Fibroblast of lung (primary cell): ENCODE results near the gene PPP1R11. TPM values are rescaled to one million over a fixed set of nuclear protein-coding genes. Genes with fewer than 3 reads are reported as not detected.
"Not testable (repeated sequence)": the region's sequence is repeated elsewhere in the genome, so short reads cannot be mapped to it uniquely, and the experiment has no call there.

Source experiments
- DNase-seq, 2 donors: peaks; one replicate each; pipeline versions ENCODE4 v3.0.0 to v3.0.0-alpha.2; 2010; ENCODE audit warnings: low read depth in 2 of 2
- H2AFZ ChIP-seq: 2 replicates; pipeline ENCODE4 v1.5.1; 2012; ENCODE audit warnings: low read length, control low read depth, inconsistent platforms
- H3K27ac ChIP-seq: 2 replicates; pipeline ENCODE4 v1.5.1; 2011; ENCODE audit warnings: low read length, control low read depth; ENCODE audit not compliant: insufficient read depth
- H3K27me3 ChIP-seq: 2 replicates; pipeline ENCODE4 v1.5.1; 2011; ENCODE audit warnings: mild to moderate bottlenecking, low read length; ENCODE audit not compliant: control insufficient read depth, insufficient read depth
- H3K36me3 ChIP-seq: 2 replicates; pipeline ENCODE4 v1.5.1; 2011; ENCODE audit warnings: low read length; ENCODE audit not compliant: control insufficient read depth, insufficient read depth
- H3K4me1 ChIP-seq: 2 replicates; pipeline ENCODE4 v1.5.1; 2011; ENCODE audit warnings: low read length; ENCODE audit not compliant: control insufficient read depth, insufficient read depth; ENCODE audit errors: extremely low read depth
- H3K4me2 ChIP-seq: 2 replicates; pipeline ENCODE4 v1.5.1; 2011; ENCODE audit warnings: low read length, control low read depth; ENCODE audit not compliant: insufficient read depth; ENCODE audit errors: extremely low read depth
- H3K4me3 ChIP-seq, 4 experiments: fragments of 200-600 bp in 1 of 4; sonication (generic) in 1 of 4; replicated peaks in 1 of 4; 2 replicates each; pipeline ENCODE4 v1.5.1; 2011 to 2016; ENCODE audit warnings: low read length in 4 of 4, low read depth in 3 of 4, mild to moderate bottlenecking in 3 of 4, control low read depth in 2 of 4, inconsistent platforms in 1 of 4, mixed read lengths in 1 of 4; ENCODE audit not compliant: insufficient read depth in 1 of 4; ENCODE audit errors: control extremely low read depth in 1 of 4
- H3K79me2 ChIP-seq: 2 replicates; pipeline ENCODE4 v1.5.1; 2012; ENCODE audit warnings: mild to moderate bottlenecking, low read length, inconsistent platforms; ENCODE audit not compliant: control insufficient read depth, insufficient read depth
- H3K9ac ChIP-seq: 2 replicates; pipeline ENCODE4 v1.5.1; 2011; ENCODE audit warnings: mild to moderate bottlenecking, low read length, control low read depth; ENCODE audit not compliant: insufficient read depth
- H3K9me3 ChIP-seq: 2 replicates; pipeline ENCODE4 v1.5.1; 2012; ENCODE audit warnings: low read depth, low read length; ENCODE audit not compliant: control insufficient read depth, insufficient read depth
- H4K20me1 ChIP-seq: 2 replicates; pipeline ENCODE4 v1.5.1; 2011; ENCODE audit warnings: low read length; ENCODE audit not compliant: control insufficient read depth, insufficient read depth; ENCODE audit errors: extremely low read depth
- CTCF ChIP-seq, 2 donors: IDR thresholded peaks in 1 of 2; conservative IDR thresholded peaks in 1 of 2; 1 replicate in 1 of 2; 2 replicates in 1 of 2; pipeline ENCODE4 v1.5.1; 2011 to 2012; ENCODE audit warnings: low read length in 2 of 2, control low read depth in 1 of 2, inconsistent platforms in 1 of 2, low read depth in 1 of 2, mild to moderate bottlenecking in 1 of 2
- EZH2 ChIP-seq: IDR thresholded peaks from 2 replicates; pipeline ENCODE4 v1.5.1; 2012; ENCODE audit warnings: low read length, control low read depth, mild to moderate bottlenecking; ENCODE audit errors: missing control alignments
- polyA plus RNA-seq, 2 donors: library from polyadenylated mRNA; depleted of rRNA in 1 of 2; stranded (reverse) in 1 of 2; unstranded in 1 of 2; fragments of >200 nt; gene quantifications; 2 replicates each; pipeline ENCODE4 v1.2.1, GENCODE V29; 2011 to 2012; ENCODE audit warnings: missing spikeins in 1 of 2
- total RNA-seq: library from RNA; depleted of rRNA; stranded (reverse); fragments of >200 nt; gene quantifications from 2 replicates; pipeline ENCODE4 v1.2.1, GENCODE V29; 2014

The PPP1R11 gene
- total and polyA plus RNA-seq, 2 donors (not counting 1 experiment from before 2014, with no cell fraction given), result 16.8 to 53.6 TPM

DNA sequence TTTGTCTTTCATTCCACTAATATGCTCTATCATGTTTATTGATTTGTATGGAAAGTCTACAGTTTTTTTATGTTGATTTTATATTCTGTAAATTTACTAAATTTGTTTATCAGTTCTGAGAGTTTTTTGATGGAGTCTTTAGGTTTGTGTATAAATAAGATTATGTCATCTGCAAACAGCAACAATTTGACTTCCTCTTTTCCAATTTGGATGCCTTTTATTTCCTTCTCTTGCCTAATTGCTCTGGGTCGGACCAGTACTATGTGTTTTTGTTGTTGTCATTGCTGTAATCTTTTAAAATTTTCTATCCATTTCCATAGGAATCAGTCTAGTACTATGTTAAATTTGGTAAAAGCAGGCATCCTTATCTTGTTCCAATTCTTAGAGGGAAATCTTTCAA is 37.4 kb upstream of the PPP1R11 start:
- TF ChIP-seq CTCF (conservative IDR thresholded peaks at IDR 0.05 in 1 of 2, IDR thresholded peaks at IDR 0.05 in 1 of 2; ENCODE audit: low read depth in 1 of 2, low read length in 2 of 2) (no peak), EZH2 (no peak)
- Histone ChIP-seq H3K4me2 (no peak overlapping the region), H3K27ac (no peak overlapping the region), H3K27me3 (no peaks in the 10 kb centered on the region), H4K20me1 (no peaks in the 10 kb centered on the region), H3K4me1 (no peaks in the 10 kb centered on the region), H3K79me2 (no peaks in the 10 kb centered on the region), H2AFZ (no peak overlapping the region), H3K4me3 (no peak overlapping the region), H3K9me3 (no peaks in the 10 kb centered on the region), H3K9ac (no peak overlapping the region), H3K36me3 (no peaks in the 10 kb centered on the region)
- DNase-seq, result no peak

GRCh38 chr6:30031381-30031780 is 35.6 kb upstream of the PPP1R11 start:
- TF ChIP-seq CTCF (conservative IDR thresholded peaks at IDR 0.05 in 1 of 2, IDR thresholded peaks at IDR 0.05 in 1 of 2; ENCODE audit: low read depth in 1 of 2, low read length in 2 of 2) (no peak), EZH2 (no peak)
- Histone ChIP-seq H3K9ac (no peak overlapping the region), H3K27me3 (no peaks in the 10 kb centered on the region), H4K20me1 (no peaks in the 10 kb centered on the region), H3K4me3 (no peak overlapping the region), H3K27ac (no peak overlapping the region), H3K79me2 (no peaks in the 10 kb centered on the region), H3K4me1 (no peaks in the 10 kb centered on the region), H3K4me2 (no peak overlapping the region), H3K36me3 (no peaks in the 10 kb centered on the region), H2AFZ (no peak overlapping the region), H3K9me3 (no peaks in the 10 kb centered on the region)
- DNase-seq, result no peak

- not testable (repeated sequence) for H3K36me3 ChIP-seq, H3K9me3 ChIP-seq, H3K27me3 ChIP-seq, H3K4me1 ChIP-seq, H3K79me2 ChIP-seq, H2AFZ ChIP-seq, H3K4me2 ChIP-seq, H3K27ac ChIP-seq, H3K9ac ChIP-seq, H4K20me1 ChIP-seq, H3K4me3 ChIP-seq
- DNase-seq, result peak in 1 of 2 donors; percentile 96
These were observed 33.6 kb upstream of the PPP1R11 start for GRCh38 chr6:30033440-30033839.
